ENCODE measurements around the gene ARHGAP23.

Gene ARHGAP23

DNA sequence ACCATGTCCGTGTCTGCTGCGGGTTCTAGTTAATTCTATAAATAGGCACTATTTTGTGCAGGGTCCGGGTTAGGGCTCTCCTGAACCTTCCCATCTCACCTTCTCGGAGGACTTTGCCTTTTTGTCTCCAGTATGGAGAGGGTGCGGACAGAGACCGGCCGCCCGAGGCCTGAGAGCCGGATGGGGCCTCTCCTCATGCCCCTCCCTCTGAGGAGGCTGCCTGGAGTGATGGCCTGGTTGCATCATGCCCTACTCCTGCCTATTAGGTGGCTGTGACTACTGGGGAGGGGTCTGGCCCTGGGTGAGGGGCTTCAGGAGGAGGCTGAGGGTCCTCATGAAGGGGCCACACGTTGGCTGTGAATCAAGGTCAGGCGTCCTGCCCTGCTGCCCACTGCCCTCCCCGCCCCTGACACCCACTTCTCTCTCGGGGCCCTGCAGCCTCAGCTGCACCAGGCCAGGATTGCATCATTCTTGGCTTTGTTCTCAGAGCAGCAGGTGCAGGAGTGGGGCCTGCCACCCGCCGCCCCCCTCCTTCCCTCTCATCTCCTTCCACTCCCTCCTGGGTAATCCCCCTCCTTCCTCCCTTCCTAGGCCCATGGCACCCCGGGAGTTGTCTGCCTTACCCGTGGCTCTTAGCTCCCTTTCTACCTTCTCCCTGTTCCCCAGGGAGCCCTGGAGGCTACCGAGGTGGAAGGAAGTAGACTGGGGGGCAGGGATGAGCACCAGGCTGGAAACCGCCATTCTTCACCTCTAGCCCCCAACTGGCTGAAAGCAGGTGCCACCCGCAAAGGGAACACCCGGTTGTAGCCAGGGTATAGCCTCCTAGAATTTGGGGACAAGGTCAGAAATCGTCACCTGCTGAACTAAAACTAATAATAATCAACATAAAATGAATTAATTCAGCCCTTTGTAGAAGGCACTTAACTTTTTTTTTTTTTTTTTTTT is 12.7 kb upstream of the ARHGAP23 start:
- H3K79me1 ChIP-seq (ENCODE audit: low read length): no peaks in the 10 kb centered on the region
- H2AK5ac ChIP-seq (ENCODE audit: low read length): no peak overlapping the region
- peak overlapping the region; percentile 65 for H2BK120ac ChIP-seq (ENCODE audit: low read depth, low read length)
- DNase-seq: peak; percentile 89
- peak overlapping the region; percentile 62 for H3K27ac ChIP-seq (ENCODE audit: low read depth, low read length)
- peak overlapping the region; percentile 1 for H3K23ac ChIP-seq (ENCODE audit: low read length)
- H3K79me2 ChIP-seq (ENCODE audit: control insufficient read depth, insufficient read depth, low read length): no peaks in the 10 kb centered on the region
- H3K4me2 ChIP-seq (ENCODE audit: low read length): no peak overlapping the region
- H3K4ac ChIP-seq (ENCODE audit: low read depth, low read length): peak overlapping the region; percentile 87
- no peak overlapping the region for H3K4me3 ChIP-seq (ENCODE audit: low read length)
- H4K5ac ChIP-seq (ENCODE audit: low read length): no peak overlapping the region
- peak overlapping the region; percentile 18 for H2BK5ac ChIP-seq (ENCODE audit: low read length)
- H3K9ac ChIP-seq (ENCODE audit: low read length): peak overlapping the region; percentile 72
- no CpG with 5 or more reads among the region's 22 CpGs for WGBS (ENCODE audit: extremely low coverage, insufficient coverage, low lambda C conversion rate)
- H3K18ac ChIP-seq (ENCODE audit: low read length): peak overlapping the region; percentile 41
- no peaks in the 10 kb centered on the region for H3K4me1 ChIP-seq (ENCODE audit: control insufficient read depth, low read depth, low read length)
- no peak overlapping the region for H4K8ac ChIP-seq (ENCODE audit: low read depth, low read length)
- H3K56ac ChIP-seq (ENCODE audit: low read length): peak overlapping the region; percentile 96
- no peaks in the 10 kb centered on the region for H3K36me3 ChIP-seq (ENCODE audit: control insufficient read depth, insufficient read depth, low read length)
- no peak overlapping the region for H2BK15ac ChIP-seq (replicated peaks; ENCODE audit: low read depth)
- H3K27me3 ChIP-seq (ENCODE audit: insufficient read depth, low read length, poor library complexity): no peaks in the 10 kb centered on the region

GRCh38 chr17:38416840-38417209 is 11.4 kb upstream of the ARHGAP23 start:
- Histone ChIP-seq H3K4me1 (ENCODE audit: control insufficient read depth, low read depth, low read length) (no peaks in the 10 kb centered on the region), H3K27ac (ENCODE audit: low read depth, low read length) (no peak overlapping the region), H2AK5ac (ENCODE audit: low read length) (no peak overlapping the region), H2BK120ac (ENCODE audit: low read depth, low read length) (no peak overlapping the region), H3K4me3 (ENCODE audit: low read length) (no peak overlapping the region), H3K23ac (ENCODE audit: low read length) (no peak overlapping the region), H3K4ac (ENCODE audit: low read depth, low read length) (no peak overlapping the region), H3K56ac (ENCODE audit: low read length) (no peak overlapping the region), H2BK5ac (ENCODE audit: low read length) (no peak overlapping the region), H2BK15ac (replicated peaks; ENCODE audit: low read depth) (no peak overlapping the region), H4K5ac (ENCODE audit: low read length) (no peak overlapping the region), H4K8ac (ENCODE audit: low read depth, low read length) (no peak overlapping the region), H3K27me3 (ENCODE audit: insufficient read depth, low read length, poor library complexity) (no peaks in the 10 kb centered on the region), H3K79me2 (ENCODE audit: control insufficient read depth, insufficient read depth, low read length) (no peaks in the 10 kb centered on the region), H3K79me1 (ENCODE audit: low read length) (no peaks in the 10 kb centered on the region), H3K18ac (ENCODE audit: low read length) (no peak overlapping the region), H3K4me2 (ENCODE audit: low read length) (no peak overlapping the region), H3K9ac (ENCODE audit: low read length) (no peak overlapping the region), H3K36me3 (ENCODE audit: control insufficient read depth, insufficient read depth, low read length) (no peaks in the 10 kb centered on the region)
- no peak for DNase-seq
- WGBS (ENCODE audit: extremely low coverage, insufficient coverage, low lambda C conversion rate): no CpG with 5 or more reads among the region's 1 CpG

DNA sequence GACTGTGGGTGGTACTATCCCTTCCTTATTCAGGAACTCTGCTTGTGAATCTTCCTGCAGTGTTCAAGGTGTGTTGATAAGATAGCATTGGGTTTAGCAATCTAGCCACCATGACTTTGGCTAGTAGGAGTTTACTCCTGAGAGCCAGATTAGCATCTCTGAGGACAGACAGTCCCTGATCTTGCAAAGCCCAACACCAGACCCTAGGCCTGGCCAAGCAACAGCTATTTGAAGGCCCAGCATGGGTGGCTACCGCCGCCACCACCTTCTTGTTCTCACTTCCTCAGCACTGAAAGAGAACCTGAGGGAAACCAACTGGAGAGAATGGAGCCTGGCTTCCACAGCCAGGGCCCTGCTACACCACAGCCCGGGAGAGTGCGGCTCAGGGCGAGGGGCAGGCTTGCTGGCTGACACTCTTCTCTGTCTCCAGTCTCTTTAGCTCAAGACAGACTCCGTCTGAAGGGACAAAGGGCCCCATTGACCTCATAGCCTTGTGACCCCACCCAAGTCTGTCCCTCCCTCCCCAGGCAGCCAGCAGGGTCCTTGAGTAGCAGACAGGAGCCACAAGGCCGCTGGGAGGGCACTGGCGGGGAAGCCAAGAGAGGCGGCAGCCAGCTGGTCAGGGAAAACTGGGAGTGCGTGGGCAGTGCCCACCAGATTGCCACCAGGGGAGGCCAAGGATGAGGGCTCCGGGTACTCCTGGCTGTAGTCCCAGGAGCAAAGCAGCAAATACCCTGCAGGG is 10.9 kb upstream of the ARHGAP23 start:
- no peak overlapping the region for H2AK5ac ChIP-seq (ENCODE audit: low read length)
- no peaks in the 10 kb centered on the region for H3K79me1 ChIP-seq (ENCODE audit: low read length)
- H3K79me2 ChIP-seq (ENCODE audit: control insufficient read depth, insufficient read depth, low read length): no peaks in the 10 kb centered on the region
- WGBS (ENCODE audit: extremely low coverage, insufficient coverage, low lambda C conversion rate): no CpG with 5 or more reads among the region's 11 CpGs
- H3K18ac ChIP-seq (ENCODE audit: low read length): no peak overlapping the region
- no peak overlapping the region for H4K8ac ChIP-seq (ENCODE audit: low read depth, low read length)
- H2BK120ac ChIP-seq (ENCODE audit: low read depth, low read length): no peak overlapping the region
- no peak overlapping the region for H4K5ac ChIP-seq (ENCODE audit: low read length)
- H2BK15ac ChIP-seq (replicated peaks; ENCODE audit: low read depth): no peak overlapping the region
- DNase-seq: peak; percentile 57
- H3K23ac ChIP-seq (ENCODE audit: low read length): no peak overlapping the region
- H3K4ac ChIP-seq (ENCODE audit: low read depth, low read length): no peak overlapping the region
- H3K4me1 ChIP-seq (ENCODE audit: control insufficient read depth, low read depth, low read length): no peaks in the 10 kb centered on the region
- H3K36me3 ChIP-seq (ENCODE audit: control insufficient read depth, insufficient read depth, low read length): no peaks in the 10 kb centered on the region
- no peaks in the 10 kb centered on the region for H3K27me3 ChIP-seq (ENCODE audit: insufficient read depth, low read length, poor library complexity)
- no peak overlapping the region for H3K27ac ChIP-seq (ENCODE audit: low read depth, low read length)
- H3K4me2 ChIP-seq (ENCODE audit: low read length): no peak overlapping the region
- no peak overlapping the region for H3K56ac ChIP-seq (ENCODE audit: low read length)
- no peak overlapping the region for H3K4me3 ChIP-seq (ENCODE audit: low read length)
- no peak overlapping the region for H3K9ac ChIP-seq (ENCODE audit: low read length)
- H2BK5ac ChIP-seq (ENCODE audit: low read length): no peak overlapping the region

- no peak overlapping the region for H3K18ac ChIP-seq (ENCODE audit: low read length)
- no peak overlapping the region for H3K4ac ChIP-seq (ENCODE audit: low read depth, low read length)
- H2AK5ac ChIP-seq (ENCODE audit: low read length): no peak overlapping the region
- H3K79me1 ChIP-seq (ENCODE audit: low read length): no peaks in the 10 kb centered on the region
- H3K9ac ChIP-seq (ENCODE audit: low read length): no peak overlapping the region
- H3K4me1 ChIP-seq (ENCODE audit: control insufficient read depth, low read depth, low read length): no peaks in the 10 kb centered on the region
- no peak overlapping the region for H2BK15ac ChIP-seq (replicated peaks; ENCODE audit: low read depth)
- H3K79me2 ChIP-seq (ENCODE audit: control insufficient read depth, insufficient read depth, low read length): no peaks in the 10 kb centered on the region
- H4K8ac ChIP-seq (ENCODE audit: low read depth, low read length): no peak overlapping the region
- H3K56ac ChIP-seq (ENCODE audit: low read length): peak overlapping the region; percentile 84
- no peak overlapping the region for H3K23ac ChIP-seq (ENCODE audit: low read length)
- DNase-seq: no peak
- H3K27ac ChIP-seq (ENCODE audit: low read depth, low read length): no peak overlapping the region
- no CpG with 5 or more reads among the region's 7 CpGs for WGBS (ENCODE audit: extremely low coverage, insufficient coverage, low lambda C conversion rate)
- no peak overlapping the region for H2BK120ac ChIP-seq (ENCODE audit: low read depth, low read length)
- H3K36me3 ChIP-seq (ENCODE audit: control insufficient read depth, insufficient read depth, low read length): no peaks in the 10 kb centered on the region
- H3K4me3 ChIP-seq (ENCODE audit: low read length): no peak overlapping the region
- H3K27me3 ChIP-seq (ENCODE audit: insufficient read depth, low read length, poor library complexity): no peaks in the 10 kb centered on the region
- no peak overlapping the region for H2BK5ac ChIP-seq (ENCODE audit: low read length)
- H3K4me2 ChIP-seq (ENCODE audit: low read length): no peak overlapping the region
- H4K5ac ChIP-seq (ENCODE audit: low read length): no peak overlapping the region
Measured at GRCh38 chr17:38418062-38418692, 10.1 kb upstream of the ARHGAP23 start.

DNA sequence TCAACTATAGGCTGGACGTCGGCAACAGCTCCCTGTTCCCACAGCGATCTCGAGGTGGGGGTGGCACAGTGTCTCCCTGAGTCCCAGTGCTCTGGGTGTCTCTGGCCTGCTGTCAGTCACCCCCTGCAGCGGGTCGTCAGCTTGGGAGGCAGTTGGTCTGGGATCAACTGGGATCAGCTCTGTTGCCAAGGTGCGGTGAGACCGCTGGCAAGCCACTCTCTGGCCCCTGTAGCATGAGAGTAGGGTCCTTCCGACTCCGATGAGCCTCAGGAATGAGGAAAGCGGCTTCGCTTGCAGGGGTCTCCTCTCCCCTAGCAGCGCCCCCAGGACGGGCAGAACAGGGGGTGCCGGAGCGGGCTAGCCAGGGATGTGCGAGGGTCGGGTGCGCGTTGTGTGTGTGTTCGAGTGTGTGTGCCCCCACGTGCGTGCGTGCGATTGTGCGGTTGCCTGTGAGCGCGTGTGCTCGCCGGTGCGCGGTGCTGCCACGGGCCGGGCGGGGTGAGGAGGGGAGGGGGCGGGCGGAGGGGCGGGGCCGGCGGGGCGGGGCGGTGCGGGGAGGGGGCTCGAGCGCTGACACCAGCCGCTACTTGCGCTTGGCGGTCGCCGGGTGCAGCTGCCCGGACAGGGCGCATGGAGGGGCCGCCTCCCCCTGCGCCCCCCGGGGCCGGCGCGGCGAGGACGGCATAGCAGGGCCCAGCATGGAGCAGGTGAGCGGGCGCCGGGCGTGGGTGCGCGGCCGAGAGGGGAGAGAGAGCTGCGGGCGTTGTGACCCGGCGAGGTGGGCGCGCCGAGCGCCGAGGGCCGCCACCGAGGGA is 9.4 kb upstream of the ARHGAP23 start:
- no peaks in the 10 kb centered on the region for H3K36me3 ChIP-seq (ENCODE audit: control insufficient read depth, insufficient read depth, low read length)
- no peak overlapping the region for H2BK5ac ChIP-seq (ENCODE audit: low read length)
- no peaks in the 10 kb centered on the region for H3K27me3 ChIP-seq (ENCODE audit: insufficient read depth, low read length, poor library complexity)
- H3K79me1 ChIP-seq (ENCODE audit: low read length): no peaks in the 10 kb centered on the region
- H3K4ac ChIP-seq (ENCODE audit: low read depth, low read length): no peak overlapping the region
- no peak overlapping the region for H3K23ac ChIP-seq (ENCODE audit: low read length)
- no peak for DNase-seq
- no peak overlapping the region for H2BK15ac ChIP-seq (replicated peaks; ENCODE audit: low read depth)
- peak overlapping the region; percentile 69 for H3K4me2 ChIP-seq (ENCODE audit: low read length)
- H3K27ac ChIP-seq (ENCODE audit: low read depth, low read length): no peak overlapping the region
- peak overlapping the region; percentile 84 for H3K56ac ChIP-seq (ENCODE audit: low read length)
- no peak overlapping the region for H4K8ac ChIP-seq (ENCODE audit: low read depth, low read length)
- H3K79me2 ChIP-seq (ENCODE audit: control insufficient read depth, insufficient read depth, low read length): no peaks in the 10 kb centered on the region
- no CpG with 5 or more reads among the region's 78 CpGs for WGBS (ENCODE audit: extremely low coverage, insufficient coverage, low lambda C conversion rate)
- H3K18ac ChIP-seq (ENCODE audit: low read length): no peak overlapping the region
- no peak overlapping the region for H3K4me3 ChIP-seq (ENCODE audit: low read length)
- H3K9ac ChIP-seq (ENCODE audit: low read length): peak overlapping the region; percentile 50
- no peak overlapping the region for H2BK120ac ChIP-seq (ENCODE audit: low read depth, low read length)
- H2AK5ac ChIP-seq (ENCODE audit: low read length): no peak overlapping the region
- H4K5ac ChIP-seq (ENCODE audit: low read length): no peak overlapping the region
- no peaks in the 10 kb centered on the region for H3K4me1 ChIP-seq (ENCODE audit: control insufficient read depth, low read depth, low read length)
